ENCODE measurements around the gene EPB42. TPM values are rescaled to one million over a fixed set of nuclear protein-coding genes. Genes with fewer than 3 reads are reported as not detected.

EPB42 gene
- total RNA-seq, 2 donors from 2014 or later, result not detected

- Histone ChIP-seq H3K36me3 (ENCODE audit: control insufficient read depth, insufficient read depth, low read length) (no peaks in the 10 kb centered on the region), H3K27me3 (ENCODE audit: control insufficient read depth, insufficient read depth, low read length, poor library complexity, severe bottlenecking) (peaks cover 34% of the 10 kb centered on the region), H3K4me3 (ENCODE audit: low read length) (no peak overlapping the region), H3K4me1 (ENCODE audit: control insufficient read depth, insufficient read depth, low read length) (no peaks in the 10 kb centered on the region), H3K9me3 (ENCODE audit: control insufficient read depth, low read length) (no peaks in the 10 kb centered on the region), H3K27ac (ENCODE audit: low read depth, low read length) (no peak overlapping the region), H3K9ac (ENCODE audit: extremely low read depth, low read length, poor library complexity, severe bottlenecking) (no peak overlapping the region)
- 91% methylated on average over 1 of the region's 2 CpGs; no CpG with 5 or more reads in 1 of the 2 experiments for WGBS, 2 experiments (ENCODE audit: insufficient coverage in 1 of 2, insufficient read length in 1 of 2)
- H3K27me3 Mint-ChIP-seq (ENCODE audit: insufficient read depth), result peaks cover 17% of the 10 kb centered on the region
- H3K27ac Mint-ChIP-seq, result no peak overlapping the region
- H3K4me3 Mint-ChIP-seq, result no peak overlapping the region
- peaks cover 6% of the 10 kb centered on the region for H3K9me3 Mint-ChIP-seq
- H3K4me1 Mint-ChIP-seq, result no peaks in the 10 kb centered on the region
- H3K36me3 Mint-ChIP-seq (ENCODE audit: low read depth), result no peaks in the 10 kb centered on the region
- TF ChIP-seq CTCF (conservative IDR thresholded peaks at IDR 0.05), result no peak
- DNase-seq, result no peak
Measured at GRCh38 chr15:43267439-43267838, 46.6 kb upstream of the EPB42 start.

GRCh38 chr15:43266834-43267233 is 46.0 kb upstream of the EPB42 start, which contains the start of gene TGM5:
TGM5 (minus strand) TSS chr15:43266928; CDS start chr15:43266849, 79 bp downstream.
- H3K27me3 Mint-ChIP-seq (ENCODE audit: insufficient read depth), result peaks cover 16% of the 10 kb centered on the region
- Histone ChIP-seq H3K4me1 (ENCODE audit: control insufficient read depth, insufficient read depth, low read length) (no peaks in the 10 kb centered on the region), H3K4me3 (ENCODE audit: low read length) (no peak within 1 kb of the TSS), H3K27ac (ENCODE audit: low read depth, low read length) (no peak within 1 kb of the TSS), H3K36me3 (ENCODE audit: control insufficient read depth, insufficient read depth, low read length) (no peaks in the 10 kb centered on the region), H3K9ac (ENCODE audit: extremely low read depth, low read length, poor library complexity, severe bottlenecking) (no peak within 1 kb of the TSS), H3K9me3 (ENCODE audit: control insufficient read depth, low read length) (no peaks in the 10 kb centered on the region), H3K27me3 (ENCODE audit: control insufficient read depth, insufficient read depth, low read length, poor library complexity, severe bottlenecking) (peaks cover 34% of the 10 kb centered on the region)
- no peaks in the 10 kb centered on the region for H3K4me1 Mint-ChIP-seq
- H3K27ac Mint-ChIP-seq, result no peak within 1 kb of the TSS
- H3K4me3 Mint-ChIP-seq, result no peak within 1 kb of the TSS
- H3K36me3 Mint-ChIP-seq (ENCODE audit: low read depth), result no peaks in the 10 kb centered on the region
- 85 to 100% methylated on average over 3 to 8 of the region's 8 CpGs for WGBS, 2 experiments (ENCODE audit: insufficient coverage in 1 of 2, insufficient read length in 1 of 2)
- DNase-seq, result no peak
- peaks cover 1% of the 10 kb centered on the region for H3K9me3 Mint-ChIP-seq
- TF ChIP-seq CTCF (conservative IDR thresholded peaks at IDR 0.05), result no peak

GRCh38 chr15:43266386-43266785 is 45.6 kb upstream of the EPB42 start:
- H3K36me3 ChIP-seq (ENCODE audit: control insufficient read depth, insufficient read depth, low read length), result no peaks in the 10 kb centered on the region
- H3K4me1 Mint-ChIP-seq, result no peaks in the 10 kb centered on the region
- H3K36me3 Mint-ChIP-seq (ENCODE audit: low read depth), result no peaks in the 10 kb centered on the region
- peaks cover 34% of the 10 kb centered on the region for H3K27me3 ChIP-seq (ENCODE audit: control insufficient read depth, insufficient read depth, low read length, poor library complexity, severe bottlenecking)
- no peak overlapping the region for H3K27ac Mint-ChIP-seq
- WGBS, 2 experiments (ENCODE audit: insufficient coverage in 1 of 2, insufficient read length in 1 of 2), result 92 to 93% methylated on average over 2 of the region's 2 CpGs
- no peaks in the 10 kb centered on the region for H3K9me3 ChIP-seq (ENCODE audit: control insufficient read depth, low read length)
- no peak overlapping the region for H3K9ac ChIP-seq (ENCODE audit: extremely low read depth, low read length, poor library complexity, severe bottlenecking)
- peaks cover 15% of the 10 kb centered on the region for H3K27me3 Mint-ChIP-seq (ENCODE audit: insufficient read depth)
- H3K27ac ChIP-seq (ENCODE audit: low read depth, low read length), result no peak overlapping the region
- H3K4me1 ChIP-seq (ENCODE audit: control insufficient read depth, insufficient read depth, low read length), result no peaks in the 10 kb centered on the region
- H3K4me3 Mint-ChIP-seq, result no peak overlapping the region
- no peak for TF ChIP-seq CTCF (conservative IDR thresholded peaks at IDR 0.05)
- no peak overlapping the region for H3K4me3 ChIP-seq (ENCODE audit: low read length)
- no peak for DNase-seq
- H3K9me3 Mint-ChIP-seq, result no peaks in the 10 kb centered on the region
